GM18511 (cell line): ENCODE results near the gene PCDHGC3.

ENCODE experiments used
- ATAC-seq: cut with Tn5 transposase; IDR thresholded peaks from one replicate; pipeline ENCODE4 v1.9.1; 2021; ENCODE audit warnings: mild to moderate bottlenecking, moderate library complexity; ENCODE audit not compliant: unreplicated experiment

Gene PCDHGC3

GRCh38 chr5:141519605-141520565, 44.1 kb downstream of the PCDHGC3 start:
- no peak for ATAC-seq

- no peak for ATAC-seq
Measured at GRCh38 chr5:141521244-141521781, 45.5 kb downstream of the PCDHGC3 start.

- no peak for ATAC-seq
Measured at GRCh38 chr5:141522301-141522700, 46.5 kb downstream of the PCDHGC3 start.

GRCh38 chr5:141523991-141524390, 48.2 kb downstream of the PCDHGC3 start:
- ATAC-seq: no peak

GRCh38 chr5:141524604-141525597, 49.1 kb downstream of the PCDHGC3 start:
- peak; percentile 84 for ATAC-seq

- ATAC-seq: no peak
Measured at GRCh38 chr5:141525653-141526052, 49.9 kb downstream of the PCDHGC3 start.

GRCh38 chr5:141527426-141527825, 51.7 kb downstream of the PCDHGC3 start:
- no peak for ATAC-seq
